C1 segment of cervical spinal cord (tissue), 14 donors: ENCODE results near the gene SLC35E4.
"Not testable (repeated sequence)": the region's sequence is repeated elsewhere in the genome, so short reads cannot be mapped to it uniquely, and the experiment has no call there.

ENCODE experiments used
- DNase-seq, 14 donors: peaks; one replicate each; lab custom pipeline; 2025; lab: John Stamatoyannopoulos, UW

The SLC35E4 gene

DNA sequence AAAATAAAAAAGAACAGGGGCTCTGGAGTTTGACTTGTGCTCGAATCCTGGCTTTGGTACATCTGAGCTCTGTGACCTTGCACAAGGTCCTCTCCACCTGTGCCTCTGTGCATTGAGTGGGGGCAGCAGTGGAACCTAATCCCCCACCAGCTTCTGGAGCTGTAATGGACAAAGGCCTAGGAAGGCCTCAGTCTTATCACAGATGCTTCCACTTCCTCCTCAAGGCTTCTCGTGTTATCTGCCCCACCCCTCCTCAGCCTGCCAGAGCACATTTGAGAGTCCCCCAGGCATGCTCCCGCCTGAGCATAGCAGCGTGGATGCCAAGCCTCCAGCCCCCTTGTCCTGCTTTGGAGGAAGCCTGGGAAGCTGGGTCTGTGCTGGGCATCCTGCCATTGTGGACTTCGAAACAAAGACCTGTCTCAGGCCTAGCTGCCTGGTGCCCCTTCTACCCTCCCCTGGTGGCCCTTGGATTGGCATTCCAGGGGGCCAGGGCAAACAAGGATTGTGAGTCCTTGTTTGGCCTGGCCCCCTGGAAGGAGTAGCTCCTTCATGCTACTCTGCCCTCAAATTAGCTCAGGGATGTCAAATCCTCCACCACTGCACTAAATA lies 15.0 kb downstream of the SLC35E4 start:
- DNase-seq, result peak in 11 of 14 donors; percentile 7 to 77 (median 51)

DNA sequence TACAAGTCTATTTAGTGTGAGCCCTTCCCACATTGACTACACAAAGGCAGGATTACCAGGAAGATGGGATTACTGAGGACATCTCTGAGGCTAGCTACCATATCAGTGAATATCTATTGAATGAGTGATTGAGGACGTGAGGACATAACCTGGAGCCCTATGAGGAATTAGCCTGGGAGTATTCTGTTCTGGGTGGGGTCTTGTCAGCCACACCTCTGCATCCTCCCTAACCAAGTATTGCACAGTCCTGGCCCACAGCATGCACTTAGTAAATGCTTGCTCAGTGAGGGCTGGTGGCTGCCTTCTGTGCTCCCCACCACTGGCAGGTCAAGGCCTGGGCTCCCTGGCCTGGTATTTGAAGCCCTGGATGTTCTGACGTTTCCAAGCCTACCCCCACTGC lies 17.3 kb downstream of the SLC35E4 start:
- DNase-seq, result no peak

DNA sequence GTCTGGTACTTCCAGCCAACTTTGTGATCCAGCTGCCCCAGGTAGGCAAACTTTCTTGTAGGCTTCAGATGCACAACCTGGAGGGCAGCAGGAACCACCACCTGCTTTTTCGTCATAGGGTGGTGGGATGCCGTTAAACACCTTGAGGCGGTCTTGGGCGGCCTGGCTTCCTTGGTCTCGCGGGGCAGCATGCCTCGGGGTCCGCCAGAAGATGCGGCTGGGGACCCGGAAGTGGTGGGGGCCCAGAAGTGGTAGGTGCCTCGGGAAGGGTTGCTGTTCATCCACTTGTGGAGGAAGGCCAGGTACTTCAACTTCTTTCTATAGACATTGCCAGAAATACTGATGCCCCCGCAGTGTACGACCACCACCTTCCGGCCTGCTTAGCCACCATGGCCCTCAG lies 18.8 kb downstream of the SLC35E4 start:
- no peak for DNase-seq

DNA sequence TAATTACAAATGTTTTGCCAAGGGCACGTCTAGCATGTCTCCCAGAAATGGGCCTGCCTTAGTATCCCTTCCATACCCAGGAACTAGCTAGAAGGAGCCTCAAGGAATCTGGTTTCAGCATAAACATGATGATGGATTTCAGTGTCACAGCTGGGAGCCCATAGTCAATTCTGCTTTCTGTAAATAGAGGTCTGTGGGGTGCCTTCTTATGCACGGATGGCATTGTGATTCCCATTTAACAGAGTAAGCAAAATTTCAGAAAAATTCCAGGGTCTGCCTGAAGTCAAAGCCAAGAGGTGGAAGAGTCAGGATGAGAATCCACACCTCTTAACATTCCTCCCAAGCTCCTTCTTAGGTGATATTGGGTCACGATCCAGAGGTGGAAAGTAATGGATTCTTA lies 20.0 kb downstream of the SLC35E4 start:
- DNase-seq, result no peak

DNA sequence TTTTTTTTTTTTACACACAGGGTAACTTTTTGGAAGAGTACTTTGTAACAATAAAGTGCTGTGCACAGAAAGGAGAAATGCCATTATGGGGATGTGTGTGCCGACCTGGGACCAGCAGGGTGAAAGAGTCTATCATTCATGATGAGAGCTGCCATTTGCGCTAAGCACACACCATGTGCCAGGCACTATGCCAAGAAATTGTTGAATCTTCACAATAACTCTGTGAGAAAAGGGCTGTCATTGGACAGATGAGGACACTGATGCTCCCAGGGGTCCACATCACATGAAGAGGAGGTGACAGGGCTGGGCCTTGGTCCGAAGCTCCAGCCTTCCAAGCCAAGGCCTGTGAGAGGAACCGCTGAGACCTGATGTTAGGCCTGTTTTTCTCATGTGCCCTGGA lies 26.5 kb downstream of the SLC35E4 start:
- no peak for DNase-seq

DNA sequence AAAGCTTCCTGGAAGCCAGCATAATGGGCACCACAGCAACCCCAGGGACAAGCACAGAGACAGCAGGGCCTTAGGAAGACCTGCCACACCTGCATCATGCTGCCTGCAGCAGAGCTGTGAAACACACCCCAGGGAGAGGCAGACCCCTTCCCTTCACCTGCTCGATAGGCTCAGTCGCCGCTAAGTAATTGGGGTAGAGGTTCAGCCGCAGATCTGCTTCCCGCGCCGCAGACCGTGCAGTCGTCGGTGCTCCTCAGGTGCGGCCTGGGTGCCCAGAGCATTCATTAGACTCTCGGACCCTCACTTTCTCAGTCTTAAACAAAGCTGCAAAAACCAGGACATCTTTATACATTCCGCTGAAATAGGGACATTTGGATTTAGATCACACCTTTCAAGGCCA lies 29.2 kb downstream of the SLC35E4 start:
- DNase-seq, result no peak

DNA sequence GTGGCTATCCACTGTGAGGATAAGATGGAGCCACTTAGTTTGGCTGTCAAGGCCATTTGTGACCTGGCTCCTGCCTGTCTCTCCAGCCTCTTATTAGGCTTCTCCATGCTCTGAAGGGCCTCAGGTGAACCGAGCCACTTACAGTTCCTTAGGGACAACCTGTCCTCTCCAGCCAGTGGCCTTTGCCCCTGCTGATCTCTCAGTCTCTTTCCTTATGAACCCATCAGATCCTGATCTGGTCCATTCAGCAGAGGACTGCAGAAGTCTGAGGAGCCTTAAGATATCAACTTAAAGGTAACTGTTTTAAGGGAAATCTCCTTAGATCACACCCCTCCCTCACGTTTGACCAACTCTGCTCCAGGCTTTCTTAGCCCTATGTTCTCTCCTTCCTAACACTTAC lies 29.7 kb downstream of the SLC35E4 start:
- DNase-seq, result no peak

DNA sequence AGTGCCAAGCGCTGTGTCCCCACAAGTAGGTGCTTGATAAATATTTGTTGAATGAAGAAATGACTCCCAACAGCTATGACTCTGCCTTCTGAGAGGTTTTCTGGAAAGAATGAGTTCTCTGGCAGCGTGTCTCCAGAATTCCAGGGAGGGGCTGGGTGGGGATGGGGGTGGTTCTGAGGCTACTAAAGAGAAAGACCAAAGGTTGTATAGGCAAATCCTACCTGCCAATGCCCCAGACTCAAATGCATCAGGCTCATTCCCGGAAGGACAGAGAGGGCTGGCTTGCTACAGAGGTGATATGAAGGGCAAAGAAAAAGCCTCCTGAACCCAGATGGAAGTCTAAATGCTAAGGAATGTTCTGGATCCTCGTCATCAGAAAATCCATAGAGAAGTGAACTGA lies 30.2 kb downstream of the SLC35E4 start:
- no peak for DNase-seq

DNA sequence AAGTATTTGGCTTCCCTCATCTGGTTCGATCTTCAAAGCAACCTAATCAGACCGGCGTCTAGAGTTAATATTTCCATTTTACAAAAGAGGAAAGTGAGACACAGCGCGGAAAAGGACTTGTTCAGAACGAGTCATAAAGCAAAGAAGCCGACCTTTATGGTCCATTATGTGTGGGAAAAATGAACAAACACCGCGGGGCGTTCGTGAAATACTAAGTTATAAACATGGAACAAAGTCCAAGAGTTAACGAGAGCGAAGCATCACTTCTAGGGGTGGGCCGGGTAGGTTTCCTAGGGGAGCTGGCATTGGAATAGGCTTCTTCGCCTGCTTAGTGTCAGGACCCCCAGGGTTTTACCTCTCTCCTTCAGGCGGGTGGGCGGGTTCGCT lies 31.5 kb downstream of the SLC35E4 start:
- DNase-seq, result no peak

DNA sequence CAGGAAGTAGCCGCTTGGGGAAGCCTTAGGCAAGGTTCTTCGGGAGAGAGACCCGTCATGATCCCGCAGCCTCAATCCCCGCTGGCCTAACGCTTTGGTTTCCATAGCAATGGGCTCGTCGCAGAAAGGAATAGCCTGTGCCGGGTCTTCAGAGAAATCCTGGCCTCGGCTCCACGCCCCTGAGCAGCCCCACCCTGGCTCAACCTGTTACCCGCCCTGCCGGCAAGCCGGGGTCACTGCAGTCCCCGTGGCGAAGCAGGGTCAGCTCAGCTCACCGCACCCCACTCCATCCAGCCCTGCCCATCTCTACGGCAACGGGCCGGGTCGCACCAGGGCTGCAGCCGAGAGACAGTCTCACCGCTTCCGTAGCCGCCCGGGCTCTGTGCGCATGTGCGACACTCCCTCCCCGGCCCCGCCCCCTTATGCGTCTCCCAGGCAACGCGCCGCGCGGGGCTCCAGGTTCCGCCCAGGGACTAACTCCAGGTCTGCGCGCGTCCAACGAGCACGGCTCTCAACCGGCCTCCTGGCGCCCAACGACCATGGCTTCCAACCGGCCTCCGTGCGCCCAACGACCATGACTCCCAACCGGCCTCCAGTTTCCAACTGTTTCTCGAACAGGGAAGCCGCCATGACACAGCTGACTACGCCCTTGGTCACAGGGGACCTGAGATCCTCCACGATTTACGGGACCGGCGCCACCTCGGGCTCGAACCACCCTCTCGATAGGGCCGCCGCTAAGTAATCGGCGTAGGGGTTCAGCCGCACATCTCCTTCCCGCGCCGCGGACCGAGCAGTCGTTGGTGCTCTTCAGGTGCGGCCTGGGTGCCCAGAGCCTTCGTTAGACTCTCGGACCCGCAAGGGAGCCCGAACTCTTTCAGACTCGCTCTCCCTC lies 32.2 kb downstream of the SLC35E4 start, which contains the start of gene DUSP18:
Gene DUSP18, minus strand, starts transcription at position 382 of the 892 bp plus-strand sequence. CDS start 3,872 bp downstream, outside the sequence.
- peak; percentile 46 to 94 (median 86) for DNase-seq

DNA sequence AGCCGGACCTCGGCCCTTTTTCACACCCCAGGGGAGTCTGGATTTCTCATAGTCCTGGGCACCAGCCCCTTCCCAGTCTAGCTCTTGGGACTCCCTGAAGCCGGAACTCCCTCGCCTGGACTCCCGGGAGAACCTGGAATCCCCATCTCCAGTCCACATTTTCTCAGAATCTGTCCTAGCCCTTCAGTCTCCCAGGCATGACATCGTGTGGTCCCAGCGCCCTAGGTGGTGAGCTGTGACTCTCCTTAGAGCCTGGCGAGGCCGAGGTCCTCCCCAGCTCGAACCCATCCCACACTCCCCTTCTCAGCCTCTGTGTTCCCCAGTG lies 32.8 kb downstream of the SLC35E4 start:
- DNase-seq, result no peak

DNA sequence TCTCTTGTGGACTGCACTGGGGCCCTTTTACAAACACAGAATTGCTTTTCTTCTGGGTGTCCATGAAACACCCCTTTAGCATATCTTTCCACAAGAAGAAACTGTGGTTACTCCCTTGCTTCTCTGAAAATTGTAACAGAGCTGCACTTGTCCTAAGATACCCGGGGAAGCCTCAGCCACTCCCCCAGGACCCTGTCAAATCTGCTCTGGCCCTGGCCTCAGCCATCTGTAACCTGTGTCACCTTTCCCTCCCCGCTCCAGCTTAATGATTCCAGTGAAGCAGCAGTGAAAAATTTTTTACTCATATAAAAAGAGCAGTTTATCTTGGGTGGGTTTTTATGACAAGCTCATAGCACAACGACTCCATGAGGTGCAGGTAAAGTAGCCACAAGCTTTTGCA lies 35.5 kb downstream of the SLC35E4 start:
- DNase-seq, result no peak

DNA sequence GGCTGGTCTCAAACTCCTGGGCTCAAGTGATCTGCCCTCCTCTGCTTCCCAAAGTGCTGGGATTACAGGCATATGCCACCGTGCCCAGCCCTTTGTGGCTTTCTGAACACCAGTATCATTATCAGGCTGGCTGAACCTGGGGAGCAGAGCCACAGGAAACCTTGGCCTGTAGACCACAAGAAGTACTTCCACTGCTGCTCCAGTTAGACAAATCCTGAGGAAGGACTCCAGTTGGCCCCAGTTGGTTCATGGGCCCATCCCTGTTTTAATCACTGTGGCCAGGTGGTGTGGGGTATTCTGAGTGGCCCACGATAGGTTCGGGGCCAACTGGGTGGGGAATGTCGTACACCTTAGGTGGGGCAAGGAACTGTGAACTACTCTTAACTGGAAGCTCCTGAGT lies 37.6 kb downstream of the SLC35E4 start:
- no peak for DNase-seq

DNA sequence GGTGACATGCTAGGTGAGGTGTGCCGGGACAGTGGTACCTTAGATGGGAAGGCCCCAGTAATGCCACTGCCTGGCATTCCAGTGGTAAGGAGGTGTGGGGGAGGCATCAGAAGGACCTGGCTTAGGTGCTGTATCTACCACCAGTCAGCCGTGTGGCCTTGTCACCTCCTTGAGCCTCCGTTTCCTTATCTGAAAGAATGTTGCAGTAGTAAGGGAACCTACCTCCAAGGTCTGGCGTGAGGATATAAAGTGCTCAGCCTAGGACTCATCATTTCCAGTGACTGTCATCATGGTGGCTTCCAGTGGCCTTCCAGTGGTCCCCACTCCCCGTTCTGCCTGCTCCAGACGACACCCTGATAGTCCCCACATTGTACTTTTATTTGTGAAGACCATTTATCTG lies 38.9 kb downstream of the SLC35E4 start:
- DNase-seq, result no peak

DNA sequence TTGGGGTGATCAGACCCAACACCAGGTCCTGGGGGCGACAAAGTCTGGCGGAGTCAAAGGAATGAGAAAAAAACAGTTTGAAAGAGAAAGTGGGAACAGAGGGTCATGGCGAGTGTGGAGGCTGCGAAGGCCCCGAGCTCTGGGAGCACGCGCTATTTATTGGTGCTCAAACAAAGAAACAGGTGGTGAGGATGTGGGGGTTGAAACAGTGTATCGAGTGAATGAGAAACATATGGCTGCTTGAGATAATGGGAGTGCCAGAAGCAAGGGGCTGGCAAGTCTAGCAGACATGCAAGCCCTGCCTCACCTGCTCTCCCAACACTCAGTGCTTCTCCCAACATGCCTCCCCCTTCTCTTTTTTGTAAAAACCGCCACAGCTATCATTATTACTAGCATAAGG lies 39.9 kb downstream of the SLC35E4 start:
- peak in 1 of 14 donors; percentile 28 for DNase-seq

DNA sequence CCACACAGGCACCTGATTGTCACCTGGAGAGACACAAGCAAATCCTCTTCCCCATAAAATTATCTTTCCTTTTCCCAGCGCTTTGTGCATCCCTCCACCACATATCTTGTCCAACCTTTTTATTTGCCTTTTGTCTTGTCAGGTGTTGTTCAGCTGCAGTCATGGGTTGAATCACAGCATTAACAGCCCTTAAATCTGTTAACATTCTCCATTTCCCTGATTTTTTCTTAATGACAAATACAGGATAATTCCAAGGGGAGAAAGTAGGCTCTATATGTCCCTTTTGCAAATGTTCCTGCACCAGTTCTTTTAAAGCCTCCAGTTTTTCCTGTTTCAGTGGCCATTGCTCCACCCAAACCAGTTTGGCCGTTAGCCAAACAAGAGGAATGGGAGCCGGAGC lies 41.0 kb downstream of the SLC35E4 start:
- DNase-seq, result not testable (repeated sequence)

DNA sequence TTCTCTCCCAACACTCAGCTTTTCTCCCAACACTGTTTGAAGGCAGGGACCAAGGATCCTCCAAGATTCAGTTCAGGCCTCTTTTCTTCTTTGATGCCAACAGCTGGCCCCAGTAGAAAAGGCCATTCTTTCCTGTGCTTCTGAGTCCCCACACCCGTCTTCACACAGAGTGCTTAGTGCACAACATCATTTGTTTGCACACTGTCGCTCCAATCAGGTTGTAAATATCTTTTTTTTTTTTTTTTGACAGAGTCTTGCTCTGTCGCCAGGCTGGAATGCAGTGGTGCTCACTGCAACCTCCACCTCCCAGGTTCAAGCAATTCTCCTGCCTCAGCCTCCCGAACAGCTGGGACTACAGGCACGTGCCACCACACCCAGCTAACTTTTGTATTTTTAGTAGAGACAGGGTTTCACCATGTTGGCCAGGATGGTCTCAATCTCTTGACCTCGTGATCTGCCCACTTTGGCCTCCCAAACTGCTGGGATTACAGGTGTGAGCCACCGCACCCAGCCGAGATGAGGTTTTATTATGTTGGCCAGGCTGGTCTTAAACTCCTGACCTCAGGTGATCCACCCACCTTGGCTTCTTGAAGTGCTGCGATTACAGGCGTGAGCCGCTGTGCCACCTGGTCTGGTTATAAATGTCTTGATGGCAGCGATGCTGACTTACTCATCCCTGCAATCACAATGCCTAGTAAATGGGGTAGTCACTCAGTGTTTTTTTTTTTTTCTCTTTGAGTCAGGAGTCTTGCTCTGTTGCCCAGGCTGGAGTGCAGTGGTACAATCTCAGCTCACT lies 44.5 kb downstream of the SLC35E4 start:
- not testable (repeated sequence) for DNase-seq

DNA sequence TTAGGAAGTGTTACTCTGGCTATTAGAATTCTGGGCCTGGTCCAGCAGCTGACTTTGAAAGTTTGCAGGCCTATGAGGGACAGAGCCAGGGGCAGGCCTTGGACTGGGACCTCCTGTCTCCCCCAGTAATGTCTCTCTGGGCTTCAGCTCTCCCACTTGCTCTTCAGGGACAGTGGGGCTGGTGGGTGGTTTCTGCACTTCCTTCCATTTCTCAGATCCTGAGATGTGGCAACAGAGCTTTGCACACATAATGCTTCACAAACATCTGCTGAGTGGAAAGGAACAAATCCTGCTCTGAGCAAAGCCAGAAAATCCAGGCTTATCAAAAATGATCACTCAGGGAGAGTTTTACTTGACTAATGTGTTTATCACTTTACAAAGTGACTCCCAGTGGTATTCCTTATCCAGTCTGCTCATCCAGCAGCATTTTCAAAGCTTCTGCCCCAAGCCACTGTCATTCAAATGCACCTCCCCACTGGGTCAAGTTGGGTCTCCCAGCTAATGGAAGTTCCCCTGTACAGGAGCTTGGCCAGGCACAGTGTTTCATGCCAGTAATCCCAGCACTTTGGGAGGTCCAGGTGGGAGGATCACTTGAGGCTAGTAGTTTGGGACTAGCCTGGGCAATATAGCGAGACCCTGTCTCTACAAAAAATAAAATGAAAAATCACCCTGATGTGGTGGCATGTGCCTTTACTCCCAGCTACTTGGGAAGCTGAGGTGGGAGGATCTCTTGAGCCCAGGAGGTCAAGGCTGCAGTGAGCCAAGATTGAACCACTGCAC lies 45.6 kb downstream of the SLC35E4 start:
- DNase-seq, result peak in 2 of 14 donors; percentile 7 to 13

DNA sequence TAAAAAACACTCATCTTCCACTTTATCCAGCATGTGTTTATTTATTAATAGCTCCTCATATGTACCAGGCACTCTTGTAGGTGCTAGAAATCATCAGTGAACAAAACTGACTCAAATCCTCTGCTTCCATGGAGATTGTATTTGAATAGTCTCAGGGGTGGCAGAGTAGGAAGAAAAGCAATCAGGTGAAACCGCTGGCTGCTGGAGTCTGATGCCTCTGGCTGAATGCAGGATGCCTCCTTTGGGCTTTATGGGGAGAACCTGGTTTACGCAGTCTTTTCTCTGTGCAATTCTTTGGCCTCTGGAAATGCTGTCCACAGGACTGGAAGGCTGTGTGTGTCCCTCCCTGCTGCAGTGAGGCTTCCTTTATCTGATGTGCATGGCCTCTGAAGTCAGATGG lies 46.2 kb downstream of the SLC35E4 start:
- DNase-seq, result no peak

DNA sequence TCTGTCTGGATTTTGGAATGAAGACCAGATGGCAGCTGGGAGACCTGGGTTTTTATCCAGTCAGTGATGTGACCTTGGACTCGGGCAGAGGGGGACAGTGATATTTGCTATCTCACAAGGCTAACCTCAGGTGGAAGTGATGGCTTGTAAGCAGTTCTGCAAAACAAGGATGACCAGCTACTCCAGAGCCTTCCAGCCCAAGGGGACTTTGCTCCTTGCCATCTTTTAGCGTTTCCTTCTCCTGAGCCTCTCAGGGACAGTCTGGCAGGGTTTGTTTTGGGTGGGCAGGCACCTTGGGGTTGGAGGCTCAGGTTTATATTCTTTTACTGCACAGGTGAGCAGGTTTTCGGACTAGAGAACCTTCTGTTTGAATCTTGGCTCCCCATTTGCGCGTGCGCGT lies 49.6 kb downstream of the SLC35E4 start:
- DNase-seq, result no peak

DNA sequence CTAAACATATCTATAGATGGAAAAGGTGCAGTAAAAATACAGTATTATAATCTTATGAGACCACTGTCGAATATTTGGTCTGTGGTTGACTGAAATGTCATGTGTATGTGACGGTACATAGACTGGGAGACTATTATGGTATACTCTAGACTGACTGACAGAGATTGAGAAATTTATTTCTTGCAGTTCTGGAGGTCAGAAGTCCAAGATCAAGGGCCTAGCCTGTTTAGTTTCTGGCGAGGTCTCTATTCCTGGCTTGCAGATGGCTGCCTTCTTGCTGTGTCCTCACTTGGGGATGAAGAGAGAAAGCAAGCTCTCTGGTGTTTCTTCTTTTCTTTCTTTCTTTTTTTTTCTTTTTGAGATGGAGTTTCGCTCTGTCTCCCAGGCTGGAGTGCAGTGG lies 51.8 kb downstream of the SLC35E4 start:
- no peak for DNase-seq

DNA sequence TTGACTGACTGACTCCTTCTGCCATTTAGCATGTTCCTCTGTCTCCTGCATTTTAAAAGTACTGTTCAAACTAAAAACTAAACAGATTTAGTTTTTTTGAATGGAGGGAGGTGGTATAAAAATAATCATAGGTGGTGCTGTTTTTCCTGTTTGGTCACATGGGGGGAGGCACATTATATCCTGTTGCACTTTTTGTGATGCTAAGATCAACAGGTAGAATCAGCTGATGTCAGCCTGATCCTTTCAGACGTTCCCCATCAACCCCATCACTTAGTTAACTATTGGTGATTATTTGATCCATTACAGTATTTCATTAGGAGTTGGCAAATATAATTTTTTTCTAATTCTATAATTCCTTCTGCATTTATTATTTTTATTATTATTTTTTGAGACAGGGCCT lies 54.0 kb downstream of the SLC35E4 start:
- DNase-seq, result no peak
